AG04449 (cell line): Measurements from ENCODE around the gene SGPP2.

Experiments used
- CTCF ChIA-PET: fragments of 350-600 bp; formaldehyde crosslinking; extraction: SDS; loops from one replicate; lab custom pipeline; 2021; ENCODE audit warnings: antibody characterized with exemption; lab: Yijun Ruan, JAX
- POLR2A ChIA-PET: fragments of 400-600, 350-600 bp; formaldehyde crosslinking; extraction: SDS; loops from one replicate; lab custom pipeline; 2020; ENCODE audit warnings: antibody characterized with exemption, inconsistent platforms; lab: Yijun Ruan, JAX
- DNase-seq: peaks from one replicate; pipeline ENCODE4 v3.0.0-alpha.2; 2010; ENCODE audit warnings: low read depth, low spot score
- H3K4me3 ChIP-seq: 2 replicates; pipeline ENCODE4 v1.5.1; 2011; ENCODE audit warnings: low read depth, mild to moderate bottlenecking, control low read depth, low read length
- CTCF ChIP-seq: IDR thresholded peaks from one replicate; pipeline ENCODE4 v1.5.1; 2011; ENCODE audit warnings: mild to moderate bottlenecking, moderate library complexity, low read length, control low read depth, inconsistent platforms; ENCODE audit not compliant: insufficient read depth; ENCODE audit errors: missing control alignments

The SGPP2 gene

GRCh38 chr2:222504719-222505118 is 80.4 kb downstream of the SGPP2 start:
- CTCF ChIA-PET, result no interaction called here
- TF ChIP-seq CTCF, result no peak
- no peak for DNase-seq
- POLR2A ChIA-PET, result no interaction called here
- no peak overlapping the region for H3K4me3 ChIP-seq

- ChIA-PET POLR2A (no interaction called here), CTCF (no interaction called here)
- H3K4me3 ChIP-seq, result no peak overlapping the region
- no peak for DNase-seq
- TF ChIP-seq CTCF, result no peak
Measured at GRCh38 chr2:222506230-222506935, 82.0 kb downstream of the SGPP2 start.

- ChIA-PET POLR2A (no interaction called here), CTCF (no interaction called here)
- H3K4me3 ChIP-seq, result no peak overlapping the region
- TF ChIP-seq CTCF, result no peak
- DNase-seq, result no peak
Measured at GRCh38 chr2:222514901-222515300, 90.6 kb downstream of the SGPP2 start.

- CTCF ChIA-PET, result interaction anchor here (1.1 kb wide), 1 partner anchor 17 kb away, joined by 3 read pairs; no protein-coding TSS in a partner anchor
- POLR2A ChIA-PET, result no interaction called here
- TF ChIP-seq CTCF, result no peak
- no peak for DNase-seq
- H3K4me3 ChIP-seq, result no peak overlapping the region
Measured at GRCh38 chr2:222518570-222519381, 94.4 kb downstream of the SGPP2 start.

- CTCF ChIA-PET, result no interaction called here
- POLR2A ChIA-PET, result interaction anchor here (0.6 kb wide), 1 partner anchor 31 kb away, joined by 5 read pairs; no protein-coding TSS in a partner anchor
Measured at GRCh38 chr2:222521099-222521498, 96.8 kb downstream of the SGPP2 start.

More at GRCh38 chr2:222521099-222521498, 96.8 kb downstream of the SGPP2 start:
- H3K4me3 ChIP-seq, result no peak overlapping the region
- no peak for TF ChIP-seq CTCF
- no peak for DNase-seq
